Stimulated activated CD4-positive, alpha-beta T cell treated with anti-CD3 and anti-CD28 coated beads, Interleukin-2, amount 100 ng/mL, for 4 hours (primary cell): ENCODE measurements around the gene SCAPER.
"Not testable (repeated sequence)": the region's sequence is repeated elsewhere in the genome, so short reads cannot be mapped to it uniquely, and the experiment has no call there.

Experiments used
- DNase-seq: peaks from one replicate; pipeline ENCODE4 v3.0.0-alpha.2; 2020; ENCODE audit warnings: low read depth

SCAPER gene

DNA sequence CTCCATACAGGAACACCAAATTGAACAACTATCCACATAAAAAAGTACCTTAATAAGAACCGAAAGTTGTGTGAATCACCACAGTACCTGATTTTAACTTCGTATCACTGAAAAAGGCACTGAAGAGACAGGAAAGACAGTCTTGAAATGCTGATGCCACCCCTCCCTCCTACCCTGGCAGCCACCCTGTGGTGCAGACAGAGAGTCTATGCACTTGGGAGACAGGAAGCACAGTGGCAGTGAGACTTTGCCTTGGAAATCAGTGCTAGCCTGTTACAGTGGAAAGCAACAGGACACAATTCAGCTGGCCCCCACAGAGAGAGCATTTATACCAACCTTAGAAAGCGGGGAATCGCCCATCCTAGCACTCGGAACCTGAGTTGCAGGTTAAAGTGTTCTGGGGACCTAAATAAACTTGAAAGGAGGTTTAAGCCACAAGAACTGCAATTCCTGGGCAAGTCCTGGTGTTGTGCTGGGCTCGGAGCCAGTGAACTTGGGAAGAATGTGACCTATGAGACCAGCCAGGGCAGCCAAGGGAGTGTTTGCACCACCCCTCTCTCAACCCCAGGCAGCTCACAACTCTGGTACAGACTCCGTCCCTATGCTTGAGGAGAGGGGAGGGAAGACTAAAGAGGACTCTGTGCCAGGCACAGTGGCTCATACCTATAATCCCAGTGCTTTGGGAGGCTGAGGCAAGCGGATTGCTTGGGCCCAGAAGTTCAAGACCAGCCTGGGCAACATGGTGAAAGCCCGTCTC lies 328.4 kb downstream of the SCAPER start:
- no peak for DNase-seq

DNA sequence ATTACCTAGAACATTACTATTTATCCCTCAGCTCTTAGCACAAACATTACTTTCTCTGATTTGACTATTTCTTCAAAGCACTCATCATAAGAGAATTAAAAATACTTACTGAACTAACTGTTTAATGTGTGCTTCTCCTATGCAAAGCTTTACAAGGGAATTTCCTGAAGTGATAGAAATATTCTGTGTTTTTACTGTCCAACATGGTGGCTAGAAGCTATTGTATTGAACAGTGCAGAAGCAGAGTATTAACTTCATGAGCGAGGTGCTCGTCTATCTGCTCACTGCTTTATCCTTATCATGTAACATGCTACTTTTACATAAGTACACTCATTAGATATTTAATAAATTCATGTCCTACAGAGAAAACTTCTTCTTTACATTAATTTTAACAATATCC lies 329.5 kb downstream of the SCAPER start:
- DNase-seq = no peak

DNA sequence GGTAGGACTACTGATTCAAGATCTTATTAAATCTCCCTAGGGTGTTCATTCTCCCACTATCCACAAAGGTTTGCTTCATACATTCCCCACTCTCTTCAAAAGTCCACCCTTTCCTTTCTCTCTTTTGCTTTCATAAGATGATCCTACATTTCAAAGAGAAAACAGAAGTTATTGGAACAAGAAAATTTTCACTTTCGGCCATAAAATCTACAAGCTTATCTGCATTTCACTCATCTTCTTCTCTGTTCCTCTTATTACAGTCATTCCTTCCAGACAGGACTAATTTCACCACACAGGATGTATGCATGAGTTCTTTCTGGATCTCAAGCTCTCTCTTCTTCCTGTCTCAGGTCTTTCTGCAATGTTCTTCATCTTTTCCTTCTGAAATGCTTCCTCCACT lies 329.9 kb downstream of the SCAPER start:
- no peak for DNase-seq

DNA sequence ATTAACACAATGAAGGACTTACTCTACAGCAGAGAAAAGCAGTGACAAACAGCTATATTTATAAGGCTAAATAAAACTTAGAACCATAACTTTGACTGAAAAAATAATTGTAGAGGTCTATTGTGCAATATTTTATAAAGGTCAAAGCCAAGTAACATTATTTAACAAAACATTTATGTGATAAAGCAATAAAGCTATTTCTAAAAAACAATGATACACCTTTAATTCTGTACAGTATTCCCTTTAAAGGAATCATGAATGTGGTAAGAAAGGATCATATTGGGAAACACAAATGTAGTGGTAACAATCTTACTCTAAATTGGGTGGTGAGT lies 332.2 kb downstream of the SCAPER start:
- DNase-seq = no peak

DNA sequence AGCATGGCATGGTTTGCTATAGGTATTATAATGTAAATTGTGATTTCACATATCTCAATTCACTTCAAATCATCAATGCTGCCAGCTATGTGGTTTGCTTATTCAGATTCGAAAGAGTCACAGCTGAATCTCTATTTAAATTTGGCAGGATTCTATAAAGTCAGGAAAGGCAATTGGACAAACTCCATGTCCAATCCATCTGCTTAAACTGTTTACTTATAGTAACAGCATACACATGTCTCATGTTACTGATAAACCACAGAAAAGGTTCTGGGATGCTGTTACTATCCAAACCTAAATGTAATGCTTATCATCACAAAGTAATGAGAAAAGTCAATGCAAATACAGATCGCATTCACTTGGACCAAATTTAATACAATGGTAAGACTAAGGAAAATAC lies 338.9 kb downstream of the SCAPER start:
- DNase-seq = no peak

DNA sequence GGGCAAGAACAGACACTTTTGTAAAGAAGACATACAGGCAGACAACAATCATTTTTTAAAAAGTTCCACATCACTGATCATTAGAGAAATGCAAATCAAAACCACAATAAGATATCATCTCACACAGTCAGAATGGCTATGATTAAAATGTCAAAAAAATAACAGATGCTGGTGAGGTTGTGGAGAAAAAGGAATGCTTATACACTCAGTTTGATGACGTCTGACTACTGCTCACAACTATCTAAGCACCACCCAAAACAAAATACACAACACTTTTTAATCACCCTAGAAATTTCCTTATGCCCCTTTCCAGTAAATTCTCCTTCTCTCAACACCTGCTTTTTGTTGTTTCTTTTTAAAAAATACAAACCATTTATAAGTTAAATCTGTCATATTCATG lies 339.8 kb downstream of the SCAPER start:
- DNase-seq = no peak

DNA sequence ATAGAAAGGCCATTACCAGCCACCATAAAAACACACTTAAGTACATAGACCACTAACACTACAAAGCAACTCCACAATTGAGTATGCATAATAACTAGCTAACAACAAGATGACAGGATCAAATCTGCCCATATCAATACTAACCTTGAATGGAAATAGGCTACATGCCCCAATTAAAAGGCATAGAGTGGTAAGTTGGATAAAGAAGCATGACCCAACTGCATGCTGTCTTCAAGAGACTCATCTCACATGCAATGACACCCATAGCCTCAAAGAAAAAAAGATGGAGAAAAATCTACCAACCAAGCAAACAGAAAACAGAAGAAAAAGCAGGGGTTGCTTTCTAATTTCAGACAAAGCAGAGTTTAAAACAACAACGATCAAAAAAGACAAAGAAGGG lies 349.9 kb downstream of the SCAPER start:
- no peak for DNase-seq

DNA sequence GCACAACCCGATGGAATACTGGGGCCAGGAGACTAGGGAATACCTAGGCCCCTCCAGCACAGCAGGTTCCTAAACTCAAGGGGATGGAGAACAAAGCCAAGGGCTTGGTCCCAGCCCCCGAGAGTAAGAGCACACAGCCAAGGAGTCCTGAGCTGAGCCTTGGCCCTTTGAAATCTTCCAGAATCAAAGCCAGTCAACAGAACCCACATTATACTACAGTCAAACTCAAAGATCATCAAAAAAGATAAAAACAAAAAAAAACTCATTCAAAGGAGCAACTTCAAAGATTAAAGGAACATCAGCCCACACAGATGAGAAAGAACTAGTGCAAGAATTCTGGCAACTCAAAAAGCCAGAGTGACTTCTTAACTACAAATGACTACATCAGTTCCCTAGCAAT lies 351.6 kb downstream of the SCAPER start:
- DNase-seq = no peak

DNA sequence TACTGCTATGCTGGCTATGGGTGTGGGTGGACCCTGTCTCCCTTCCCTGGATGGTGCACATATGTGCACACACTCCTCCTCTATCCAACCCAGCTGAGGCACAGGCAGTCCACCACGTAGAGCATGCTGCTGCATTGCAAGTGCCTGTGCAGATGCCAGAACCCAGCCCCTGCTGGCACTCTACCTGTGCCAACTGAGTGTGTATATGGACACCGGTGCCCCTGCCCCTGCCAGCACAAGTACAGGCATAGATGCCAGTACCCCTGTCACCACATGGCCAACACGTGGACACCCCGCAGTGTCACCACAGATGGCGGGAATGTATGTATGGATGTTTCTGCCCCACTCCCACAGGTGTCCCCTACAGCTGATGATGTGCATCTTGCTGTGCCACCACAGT lies 352.0 kb downstream of the SCAPER start:
- no peak for DNase-seq

DNA sequence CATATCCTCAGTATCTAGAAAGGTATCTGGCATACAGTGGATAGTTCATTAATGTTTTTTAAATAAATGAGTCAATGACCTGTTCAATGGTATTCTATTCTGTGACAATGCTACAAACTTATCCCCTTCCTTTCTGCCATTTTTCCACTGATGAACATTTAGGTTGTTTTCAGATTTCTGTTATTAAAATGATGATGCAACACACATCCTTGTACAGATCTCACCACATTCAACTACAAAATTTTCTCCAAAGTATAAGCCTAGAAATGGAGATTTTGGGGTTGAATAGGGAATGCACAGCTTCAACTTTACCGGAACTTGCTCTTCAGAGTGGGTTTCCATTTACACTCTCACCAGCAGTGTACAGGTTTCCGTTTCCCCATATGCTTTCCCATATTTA lies 358.3 kb downstream of the SCAPER start:
- no peak for DNase-seq

DNA sequence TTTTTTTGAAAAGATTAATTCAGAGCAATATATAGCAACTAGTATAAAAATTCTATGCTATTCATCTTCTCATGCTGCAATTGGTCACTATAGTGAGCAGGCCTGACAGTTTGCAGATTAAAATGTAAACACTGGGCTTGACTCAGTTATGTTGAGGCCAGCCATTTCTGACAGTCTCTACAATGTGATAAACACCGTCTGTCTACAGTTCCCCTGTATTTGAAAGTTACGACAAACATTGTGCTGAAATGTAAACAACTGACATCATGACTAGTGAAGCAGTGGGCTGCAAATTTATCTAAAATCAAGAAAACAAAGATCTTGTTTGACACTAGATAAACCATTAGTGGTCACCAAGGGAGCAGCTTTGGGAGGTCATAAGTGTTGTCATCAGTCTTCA lies 371.1 kb downstream of the SCAPER start:
- no peak for DNase-seq

DNA sequence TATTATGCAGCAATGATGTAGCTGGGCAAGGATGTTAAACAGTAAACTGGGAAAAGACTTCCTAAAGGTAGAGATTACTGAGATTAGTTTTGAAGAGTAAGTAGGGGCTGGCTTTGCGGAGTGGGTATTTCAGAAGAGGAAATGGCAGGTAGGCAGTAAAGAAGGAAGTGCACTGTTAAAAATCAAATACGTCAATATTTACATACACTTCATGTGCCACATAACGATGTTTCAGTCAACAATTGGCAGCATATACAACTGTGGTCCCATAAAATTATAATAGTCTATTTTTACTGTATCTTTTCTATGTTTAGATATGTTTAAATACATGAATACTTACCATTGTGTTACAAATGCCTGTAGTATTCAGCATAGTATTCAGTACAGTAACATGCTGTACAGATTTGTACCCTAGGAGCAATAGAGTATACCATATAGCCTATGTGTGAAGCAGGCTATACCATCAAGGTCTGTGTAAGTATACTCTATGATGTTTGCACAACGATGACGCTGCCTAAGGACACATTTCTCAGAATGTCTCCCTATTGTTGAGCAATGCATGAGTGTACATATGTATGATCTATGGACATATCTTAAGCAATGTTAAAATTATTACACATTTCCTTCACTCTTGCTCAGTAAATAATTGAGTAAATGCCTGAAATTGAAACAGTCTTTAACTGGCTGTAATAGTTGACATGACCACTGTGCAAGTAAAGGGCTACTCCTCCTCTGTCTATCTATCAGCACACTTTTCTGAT lies 371.9 kb downstream of the SCAPER start:
- no peak for DNase-seq

DNA sequence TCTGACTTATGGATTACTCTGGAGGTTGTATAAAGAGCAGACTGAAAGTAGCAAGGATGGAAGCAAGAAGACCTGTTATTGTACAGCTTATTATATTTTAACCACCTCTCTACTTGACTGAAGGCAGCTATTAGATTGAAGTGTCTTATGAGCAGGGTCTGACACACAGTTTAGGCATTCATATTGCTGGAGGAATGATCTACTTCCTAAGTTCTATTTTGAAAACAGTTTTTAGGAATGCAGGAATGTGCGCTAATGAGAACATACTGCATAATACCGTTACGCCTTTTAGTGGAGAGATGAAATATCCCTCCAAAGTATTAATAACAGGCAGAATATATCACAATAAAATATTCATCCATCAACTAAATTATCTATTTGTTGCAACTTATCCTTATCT lies 375.2 kb downstream of the SCAPER start:
- DNase-seq = no peak

DNA sequence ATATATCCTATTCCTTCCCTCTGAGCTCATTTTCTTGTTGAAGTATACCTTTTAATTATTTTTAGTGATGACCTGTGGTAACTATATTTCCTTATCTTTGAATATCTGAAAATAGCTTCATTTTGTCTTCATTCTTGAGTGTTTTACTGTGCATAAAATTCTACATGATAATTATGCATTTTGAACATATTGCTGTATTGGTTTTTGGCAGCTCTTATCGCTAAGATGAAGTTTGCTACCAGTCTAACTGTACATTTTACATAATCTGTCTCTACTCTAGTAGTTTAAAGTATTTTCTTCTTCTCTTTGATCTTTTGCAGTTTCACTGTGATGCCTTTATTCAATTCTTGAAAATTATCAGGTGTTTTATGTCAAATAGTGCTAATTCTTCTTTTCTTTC lies 379.0 kb downstream of the SCAPER start:
- no peak for DNase-seq

DNA sequence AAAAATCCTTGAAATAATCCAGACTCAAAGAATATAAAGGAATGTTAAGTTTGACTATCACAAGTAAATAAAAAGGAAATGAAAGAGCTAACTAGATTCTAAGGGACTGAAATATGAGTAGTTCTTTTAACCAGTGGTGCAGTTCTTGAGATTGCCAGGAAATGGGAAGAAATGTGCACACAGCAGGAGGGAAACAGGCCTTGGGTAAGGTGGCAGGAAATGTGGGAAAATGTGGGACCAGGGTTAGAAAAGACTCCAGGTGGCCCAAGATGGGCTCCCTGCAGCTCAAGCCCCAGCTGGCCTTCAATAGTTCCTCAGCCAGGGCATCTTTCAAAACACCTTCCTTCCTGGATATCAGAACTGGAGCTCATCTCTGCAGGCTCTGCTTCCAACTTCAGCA lies 387.2 kb downstream of the SCAPER start:
- DNase-seq = no peak

DNA sequence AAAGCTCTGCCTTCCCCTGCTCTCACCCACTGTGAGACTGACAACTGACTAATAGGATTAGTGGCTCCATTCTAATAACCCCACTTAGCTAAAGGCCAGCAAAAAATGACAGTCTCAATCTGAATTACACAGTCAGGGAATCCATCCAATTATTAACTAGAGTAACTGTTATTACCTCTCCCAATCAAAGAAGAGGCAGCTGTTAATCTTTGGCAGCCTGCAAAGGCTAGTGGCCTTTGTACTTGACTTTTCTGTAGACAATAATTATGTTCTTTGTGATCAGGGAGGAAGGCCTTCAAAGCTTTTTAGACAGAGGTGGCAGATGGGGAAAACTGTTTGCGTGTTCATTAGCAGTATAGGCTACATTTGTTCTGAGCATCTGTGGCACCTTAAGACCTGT lies 390.9 kb downstream of the SCAPER start:
- DNase-seq = no peak

DNA sequence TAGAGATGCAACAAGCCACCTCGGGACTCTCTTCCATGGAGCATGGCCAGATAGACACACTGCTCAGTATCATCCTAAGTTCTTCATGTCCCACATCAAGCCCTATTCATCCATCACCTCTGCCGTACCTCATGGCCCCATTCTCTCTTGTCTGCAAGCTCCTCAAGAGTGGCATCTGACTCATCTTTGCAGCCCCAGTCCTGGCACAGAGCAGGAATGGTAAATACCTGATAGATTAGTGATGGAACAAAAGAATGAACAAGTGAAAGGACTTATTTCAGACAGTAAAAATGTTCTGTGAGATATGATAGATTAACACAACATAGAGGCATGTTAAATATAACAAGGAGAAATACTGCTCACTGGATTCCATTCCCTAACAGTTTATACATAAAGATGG lies 392.2 kb downstream of the SCAPER start:
- DNase-seq = no peak

DNA sequence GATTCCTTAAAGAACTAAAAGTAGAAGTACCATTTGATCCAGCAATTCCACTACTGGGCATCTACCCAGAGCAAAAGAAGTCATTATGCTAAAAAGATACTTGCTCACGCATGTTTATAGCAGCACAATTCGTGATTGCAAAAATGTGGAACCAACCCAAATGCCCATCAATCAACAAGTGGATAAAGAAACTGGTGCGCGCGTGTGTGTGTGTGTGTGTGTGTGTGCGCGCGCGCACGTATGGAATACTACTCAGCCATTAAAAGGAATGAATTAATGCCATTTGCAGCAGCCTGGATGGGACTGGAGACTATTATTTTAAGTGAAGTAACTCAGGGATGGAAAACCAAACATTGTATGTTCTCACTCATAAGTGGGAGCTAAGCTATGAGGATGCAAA lies 394.5 kb downstream of the SCAPER start:
- DNase-seq = not testable (repeated sequence)

DNA sequence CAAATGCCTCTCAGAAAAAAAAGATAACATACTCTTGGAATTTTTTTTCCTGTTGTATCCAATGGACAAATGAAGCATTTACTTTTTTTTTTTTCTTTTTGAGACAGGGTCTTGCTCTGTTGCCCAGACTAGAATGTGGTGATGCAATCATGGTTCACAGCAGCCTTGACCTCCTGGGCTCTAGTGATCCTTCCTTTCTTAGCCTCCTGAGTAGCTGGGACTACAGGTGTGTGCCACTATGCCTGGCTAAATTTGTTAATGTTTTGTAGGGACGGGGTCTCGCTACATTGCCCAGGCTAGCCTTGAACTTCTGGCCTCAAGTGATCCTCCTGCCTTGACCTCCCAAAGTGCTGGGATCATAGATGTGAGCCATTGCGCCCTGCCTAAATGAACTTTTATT lies 401.3 kb downstream of the SCAPER start:
- no peak for DNase-seq

DNA sequence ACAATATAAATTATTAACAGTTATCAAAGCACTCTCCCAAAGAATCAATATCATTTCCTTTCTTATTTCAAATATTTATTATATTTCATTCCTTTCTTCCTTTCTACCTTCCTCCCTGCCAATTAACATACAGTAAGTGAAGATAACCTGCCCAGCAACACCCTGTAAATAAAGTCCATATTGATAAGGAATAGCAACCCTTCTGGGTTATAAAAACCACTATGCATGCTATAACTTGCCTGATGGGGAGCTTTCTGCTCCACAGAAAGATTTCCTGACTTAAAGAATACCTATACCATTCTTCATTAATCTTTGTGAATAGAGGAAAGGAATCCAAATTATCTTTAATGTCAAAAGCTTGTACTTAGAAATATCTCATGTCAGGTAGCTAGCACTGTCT lies 402.0 kb downstream of the SCAPER start:
- no peak for DNase-seq

DNA sequence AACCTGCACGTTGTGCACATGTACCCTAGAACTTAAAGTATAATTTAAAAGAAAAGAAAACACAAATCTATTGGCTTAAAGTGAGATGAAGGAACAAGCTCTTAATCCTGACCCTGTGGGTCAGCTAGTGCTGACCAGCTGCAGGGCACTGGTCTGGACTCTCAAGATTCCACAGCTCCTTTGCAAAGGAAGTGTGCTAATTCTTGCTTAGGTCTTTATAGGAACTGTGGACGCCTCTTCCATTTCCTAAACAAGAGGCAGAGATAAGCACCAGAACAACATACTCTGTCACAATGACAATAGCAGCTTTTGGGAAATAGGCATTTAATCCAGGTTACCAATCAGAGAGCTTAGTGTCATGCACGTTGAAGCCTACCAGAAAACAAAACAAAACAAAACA lies 402.5 kb downstream of the SCAPER start:
- no peak for DNase-seq

DNA sequence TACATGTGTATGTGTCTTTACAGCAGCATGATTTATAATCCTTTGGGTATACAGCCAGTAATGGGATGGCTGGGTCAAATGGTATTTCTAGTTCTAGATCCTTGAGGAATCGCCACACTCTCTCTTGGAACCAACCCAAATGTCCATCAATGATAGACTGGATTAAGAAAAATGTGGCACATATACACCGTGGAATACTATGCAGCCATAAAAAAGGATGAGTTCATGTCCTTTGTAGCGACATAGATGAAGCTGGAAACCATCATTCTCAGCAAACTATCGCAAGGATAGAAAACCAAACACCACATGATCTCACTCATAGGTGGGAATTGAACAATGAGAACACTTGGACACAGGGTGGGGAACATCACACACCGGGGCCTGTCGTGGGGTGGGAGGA lies 403.0 kb downstream of the SCAPER start:
- DNase-seq = not testable (repeated sequence)

DNA sequence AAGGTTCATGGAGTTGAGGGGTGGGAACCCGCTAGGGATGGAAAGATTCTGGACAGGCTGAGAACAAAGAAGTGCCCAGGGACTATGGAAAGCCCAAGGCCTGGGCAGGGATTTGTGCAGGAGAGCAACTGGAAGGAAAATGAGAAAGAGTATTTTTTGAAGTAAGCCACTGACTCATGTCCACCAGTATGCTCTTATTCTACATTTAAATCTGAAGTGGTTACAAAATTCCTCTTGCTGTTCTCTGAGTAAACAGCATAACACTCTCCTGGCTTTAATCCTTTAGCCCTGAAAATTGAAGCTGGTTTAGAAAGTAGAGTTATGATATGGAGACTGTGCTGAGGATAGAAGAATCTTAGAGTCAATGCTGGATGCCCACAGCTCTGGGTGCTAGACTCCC lies 403.4 kb downstream of the SCAPER start:
- no peak for DNase-seq

DNA sequence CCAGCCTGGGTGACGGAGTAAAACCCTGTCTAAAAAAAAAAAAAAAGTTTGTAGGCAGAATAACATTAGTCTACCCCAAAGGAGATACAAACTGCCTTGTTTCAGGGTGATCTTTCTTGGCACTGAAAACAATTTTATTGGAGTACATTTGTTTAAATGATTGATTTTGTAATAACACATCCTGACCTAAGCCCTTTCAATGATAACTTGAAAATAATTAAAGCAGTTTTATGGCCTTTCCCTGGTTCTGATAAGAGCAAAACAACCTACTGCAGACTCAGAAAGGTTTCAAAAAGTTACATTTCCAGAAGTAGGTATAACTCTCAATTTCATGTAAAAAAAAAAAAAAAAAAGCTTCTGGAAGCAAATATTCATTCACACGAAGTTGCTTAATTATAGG lies 404.1 kb downstream of the SCAPER start:
- no peak for DNase-seq
